PC-9 (cell line): ENCODE data around the gene ACSL4. TPM values are rescaled to one million over a fixed set of nuclear protein-coding genes. Genes with fewer than 3 reads are reported as not detected.

Experiments used
- Bru-seq: library from RNA; stranded (reverse); fragments of 400-500 nt; gene quantifications from one replicate; lab custom pipeline; 2021; lab: Mats Ljungman, UMichigan
- BruChase-seq, 2 experiments: library from RNA; stranded (reverse); fragments of 400-500 nt; gene quantifications; one replicate each; lab custom pipeline; 2021; lab: Mats Ljungman, UMichigan
- BruUV-seq: library from RNA; stranded (reverse); fragments of 400-500 nt; replicated peaks from 2 replicates; lab custom pipeline; 2021; lab: Mats Ljungman, UMichigan
- CTCF ChIA-PET: fragments of 300-600 bp; sonication (Branson Sonifier 250); formaldehyde crosslinking; loops from one replicate; lab custom pipeline; 2022; ENCODE audit warnings: antibody characterized with exemption; lab: Charles Lee
- POLR2A ChIA-PET: fragments of 300-600 bp; sonication (Branson Sonifier 250); formaldehyde crosslinking; loops from one replicate; lab custom pipeline; 2022; ENCODE audit warnings: antibody characterized with exemption; ENCODE audit not compliant: unreplicated experiment; lab: Charles Lee
- DNase-seq, 2 experiments: peaks; one replicate each; pipeline versions ENCODE4 v3.0.0 to v3.0.0-alpha.2; 2015 to 2022; ENCODE audit warnings: mixed read lengths in 1 of 2
- H2AFZ ChIP-seq: fragments of 200-600 bp; sonication (generic); 2 replicates; pipeline ENCODE4 v1.8.1; 2017; ENCODE audit warnings: antibody characterized with exemption
- H3F3A ChIP-seq: fragments of 200-600 bp; sonication (generic); 2 replicates; pipeline ENCODE4 v1.8.1; 2017; ENCODE audit warnings: antibody characterized with exemption, mild to moderate bottlenecking, low read depth; ENCODE audit not compliant: insufficient read depth
- H3K27ac ChIP-seq: fragments of 200-600 bp; sonication (generic); 2 replicates; pipeline ENCODE4 v1.6.1; 2016; ENCODE audit warnings: mixed run types
- H3K27me3 ChIP-seq: fragments of 200-600 bp; sonication (generic); 2 replicates; pipeline ENCODE4 v1.6.1; 2016; ENCODE audit warnings: low read depth, mixed run types; ENCODE audit not compliant: insufficient read depth
- H3K36me3 ChIP-seq: fragments of 200-600 bp; sonication (generic); 2 replicates; pipeline ENCODE4 v1.6.1; 2016; ENCODE audit warnings: low read depth, mixed run types
- H3K4me1 ChIP-seq: fragments of 200-600 bp; sonication (generic); replicated peaks from 2 replicates; pipeline ENCODE4 v1.6.1; 2016; ENCODE audit warnings: mixed run types; ENCODE audit not compliant: insufficient read depth
- H3K4me2 ChIP-seq: fragments of 200-600 bp; sonication (generic); 2 replicates; pipeline ENCODE4 v1.6.1; 2017; ENCODE audit warnings: mixed run types
- H3K4me3 ChIP-seq: fragments of 200-600 bp; sonication (generic); 2 replicates; pipeline ENCODE4 v1.6.1; 2016; ENCODE audit warnings: mixed run types
- H3K79me2 ChIP-seq: fragments of 200-600 bp; sonication (generic); 2 replicates; pipeline ENCODE4 v1.6.1; 2017; ENCODE audit warnings: low read depth, mixed run types
- H3K9me2 ChIP-seq: fragments of 200-600 bp; sonication (generic); 2 replicates; pipeline ENCODE4 v1.8.1; 2017; ENCODE audit warnings: mild to moderate bottlenecking; ENCODE audit not compliant: insufficient read depth
- H3K9me3 ChIP-seq: fragments of 200-600 bp; sonication (generic); 2 replicates; pipeline ENCODE4 v1.8.1; 2016; ENCODE audit warnings: low read depth; ENCODE audit not compliant: insufficient read depth
- H4K20me1 ChIP-seq: fragments of 200-600 bp; sonication (generic); 2 replicates; pipeline ENCODE4 v1.8.1; 2017; ENCODE audit not compliant: insufficient read depth
- EZH2 ChIP-seq: fragments of 200-600 bp; sonication (generic); IDR thresholded peaks from 2 replicates; pipeline ENCODE4 v1.8.0; 2017; ENCODE audit warnings: antibody characterized with exemption, low read depth
- intact Hi-C: fragments of 100-400 bp; cut with micrococcal nuclease; formaldehyde crosslinking; loops from one replicate; pipeline ENCODE4 v1.10.0; 2022; ENCODE audit not compliant: unreplicated experiment
- long read RNA-seq: library from polyadenylated mRNA; stranded (forward); transcript quantifications from one replicate; pipeline ENCODE4 v2.0.0, GENCODE V29; 2022
- total RNA-seq: library from RNA; stranded (reverse); gene quantifications from 2 replicates; pipeline ENCODE4 v1.2.3, GENCODE V29; 2021
- TF ChIP-seq, protein P1 (sequence below): fragments of 200-600 bp; sonication (generic); conservative IDR thresholded peaks from 2 replicates; pipeline ENCODE4 v1.6.1; 2017; ENCODE audit warnings: mixed run types, antibody characterized with exemption, mild to moderate bottlenecking, moderate library complexity

ACSL4 gene
- 78.6 and 81.1 TPM in 2 replicates for total RNA-seq
- Bru-seq, nascent RNA: percentile 91 among the genes with signal in this experiment
- BruChase-seq, experiment 1, labeled RNA remaining after a 2-hour chase: percentile 96 among the genes with signal in this experiment
- percentile 94 among the genes with signal in this experiment for BruChase-seq, experiment 2, labeled RNA remaining after a 6-hour chase
- long read RNA-seq, full-length matches to known transcripts: 3 of 62 reads
- long read RNA-seq, partial matches to known transcripts: 9 of 62 reads
- long read RNA-seq, other reads (novel, unspliced or antisense): 50 of 62 reads

DNA sequence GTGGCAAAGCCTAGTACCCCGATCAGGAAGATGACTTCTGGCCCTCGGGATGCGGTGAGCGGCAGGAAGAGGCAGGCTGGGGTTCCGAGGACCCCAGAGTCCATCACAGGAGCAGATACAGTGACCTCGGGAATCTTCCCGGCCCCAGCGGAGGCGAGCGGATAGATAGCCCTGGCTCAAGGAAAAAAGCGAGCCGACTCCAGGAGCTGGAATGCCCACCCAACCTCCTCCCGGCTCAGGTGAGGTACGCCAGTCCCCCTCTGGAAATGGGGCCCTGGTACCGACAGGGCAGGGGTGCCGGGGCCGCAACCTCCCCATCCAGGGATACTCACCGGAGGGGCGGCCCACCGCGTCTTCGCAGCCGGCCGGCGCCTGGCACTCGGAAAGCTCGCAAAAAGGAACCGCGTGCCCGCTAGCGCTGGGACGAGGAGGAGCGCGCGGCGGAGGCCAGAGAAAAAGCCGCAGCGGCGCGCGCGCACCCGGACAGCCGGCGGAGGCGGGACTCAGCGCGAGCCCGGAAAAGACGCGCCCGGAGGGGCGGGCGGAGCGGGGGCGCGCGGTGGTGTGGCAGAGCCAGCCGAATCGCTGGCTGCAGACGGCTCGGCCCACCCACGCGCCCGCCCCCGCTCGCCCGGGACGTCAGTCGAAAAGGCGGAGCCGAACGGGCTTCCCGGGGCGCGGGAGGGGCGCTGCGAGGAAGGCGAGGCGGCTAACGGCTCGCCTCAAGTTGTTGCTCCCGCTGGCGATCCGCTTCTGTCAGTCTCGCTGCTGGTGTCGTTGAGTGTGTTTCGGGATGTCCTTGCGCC is at the start of gene ACSL4:
ACSL4 (minus strand) TSS at position 451 of the 806 bp plus-strand sequence. CDS start 49,894 bp downstream, outside the sequence.
- H2AFZ ChIP-seq: peak within 1 kb of the TSS; percentile 98
- POLR2A ChIA-PET: interaction anchor here (0.6 to 0.9 kb wide), 5 partner anchors 8 to 1997 kb away, joined by 3 to 14 read pairs (median 3); no protein-coding TSS in a partner anchor

DNA sequence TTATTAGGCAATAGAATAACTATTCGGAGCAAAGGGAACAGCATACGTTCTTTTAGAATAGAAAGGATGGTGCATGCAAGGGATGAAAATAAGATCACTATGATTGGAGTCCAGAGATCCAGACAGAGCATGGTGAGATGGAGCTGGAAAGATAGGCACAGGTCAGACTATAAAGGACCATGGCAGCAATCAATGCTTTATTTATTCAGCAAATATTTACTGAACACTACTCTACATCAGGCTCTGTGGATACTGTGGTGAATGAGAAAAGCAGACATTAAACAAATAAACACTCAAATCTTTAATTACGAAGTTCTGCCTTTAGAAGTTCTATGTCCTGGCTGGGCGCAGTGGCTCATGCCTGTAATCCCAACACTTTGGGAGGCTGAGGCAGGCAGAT is 44.7 kb upstream of the ACSL4 start:
- no peak overlapping the region for H3K4me2 ChIP-seq
- no TSS peak for BruUV-seq
- intact Hi-C loops: no loop called here
- ChIA-PET CTCF (no interaction called here), POLR2A (interaction anchor here (0.6 to 0.7 kb wide), 2 partner anchors 18 to 403 kb away, joined by 3 read pairs; no protein-coding TSS in a partner anchor)
- no peaks in the 10 kb centered on the region for H3K79me2 ChIP-seq
- no peaks in the 10 kb centered on the region for H3K36me3 ChIP-seq
- no peaks in the 10 kb centered on the region for H3K27me3 ChIP-seq
- H3K9me3 ChIP-seq: no peaks in the 10 kb centered on the region
- TF ChIP-seq, protein P1, sequence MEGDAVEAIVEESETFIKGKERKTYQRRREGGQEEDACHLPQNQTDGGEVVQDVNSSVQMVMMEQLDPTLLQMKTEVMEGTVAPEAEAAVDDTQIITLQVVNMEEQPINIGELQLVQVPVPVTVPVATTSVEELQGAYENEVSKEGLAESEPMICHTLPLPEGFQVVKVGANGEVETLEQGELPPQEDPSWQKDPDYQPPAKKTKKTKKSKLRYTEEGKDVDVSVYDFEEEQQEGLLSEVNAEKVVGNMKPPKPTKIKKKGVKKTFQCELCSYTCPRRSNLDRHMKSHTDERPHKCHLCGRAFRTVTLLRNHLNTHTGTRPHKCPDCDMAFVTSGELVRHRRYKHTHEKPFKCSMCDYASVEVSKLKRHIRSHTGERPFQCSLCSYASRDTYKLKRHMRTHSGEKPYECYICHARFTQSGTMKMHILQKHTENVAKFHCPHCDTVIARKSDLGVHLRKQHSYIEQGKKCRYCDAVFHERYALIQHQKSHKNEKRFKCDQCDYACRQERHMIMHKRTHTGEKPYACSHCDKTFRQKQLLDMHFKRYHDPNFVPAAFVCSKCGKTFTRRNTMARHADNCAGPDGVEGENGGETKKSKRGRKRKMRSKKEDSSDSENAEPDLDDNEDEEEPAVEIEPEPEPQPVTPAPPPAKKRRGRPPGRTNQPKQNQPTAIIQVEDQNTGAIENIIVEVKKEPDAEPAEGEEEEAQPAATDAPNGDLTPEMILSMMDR: no peak
- TF ChIP-seq EZH2: no peak
- no peaks in the 10 kb centered on the region for H4K20me1 ChIP-seq
- H2AFZ ChIP-seq: no peak overlapping the region
- no peaks in the 10 kb centered on the region for H3K9me2 ChIP-seq
- no peaks in the 10 kb centered on the region for H3F3A ChIP-seq
- H3K4me3 ChIP-seq: no peak overlapping the region
- H3K4me1 ChIP-seq: peaks cover 18% of the 10 kb centered on the region
- no peak overlapping the region for H3K27ac ChIP-seq
- DNase-seq: no peak

More for the DNA sequence above, at the start of gene ACSL4:
- peak within 1 kb of the TSS; percentile 94 for H3K4me3 ChIP-seq
- BruUV-seq: no TSS peak
- no peaks in the 10 kb centered on the region for H3K27me3 ChIP-seq
- H3K79me2 ChIP-seq: peaks cover 49% of the 10 kb centered on the region
- H3K9me3 ChIP-seq: no peaks in the 10 kb centered on the region
- peaks cover 21% of the 10 kb centered on the region for H3K4me1 ChIP-seq
- DNase-seq: peak; percentile 78 to 93
- peak within 1 kb of the TSS; percentile 82 for H3K4me2 ChIP-seq
- H3K9me2 ChIP-seq: no peaks in the 10 kb centered on the region
- CTCF ChIA-PET: interaction anchor here (0.7 to 1.3 kb wide), 2 partner anchors 124 to 414 kb away, joined by 4 to 8 read pairs; no protein-coding TSS in a partner anchor
- H3K27ac ChIP-seq: peak within 1 kb of the TSS; percentile 47
- intact Hi-C loops: loop anchor here (2.0 to 5.0 kb wide), 2 partner anchors 28 to 679 kb away; no protein-coding TSS in a partner anchor
- TF ChIP-seq, protein P1: no peak
- TF ChIP-seq EZH2: no peak
- H3F3A ChIP-seq: peaks cover 12% of the 10 kb centered on the region; the same call in 1 of the 2 replicates
- H3K36me3 ChIP-seq: peaks cover 6% of the 10 kb centered on the region; the same call in 1 of the 2 replicates
- no peaks in the 10 kb centered on the region for H4K20me1 ChIP-seq

DNA sequence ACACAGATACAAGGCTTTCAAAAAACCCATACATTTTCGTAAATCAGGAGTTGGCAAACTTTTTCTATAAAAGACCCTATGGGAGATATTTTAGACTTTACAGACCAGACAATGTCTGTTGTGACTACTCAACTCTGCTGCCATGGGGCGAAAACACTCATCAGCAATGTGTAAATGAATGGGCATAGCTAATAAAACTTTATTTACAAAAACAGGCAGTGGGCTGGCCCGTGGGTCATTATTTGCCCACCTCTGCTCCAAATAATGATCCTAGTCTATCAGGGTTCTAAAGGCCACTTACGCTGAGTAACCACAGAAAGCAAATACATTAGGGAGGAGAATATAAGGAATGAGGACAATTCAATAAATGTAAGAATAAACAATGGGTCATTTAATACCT is 43.9 kb upstream of the ACSL4 start:
- H4K20me1 ChIP-seq: no peaks in the 10 kb centered on the region
- CTCF ChIA-PET: no interaction called here
- H3K27ac ChIP-seq: no peak overlapping the region
- POLR2A ChIA-PET: interaction anchor here (0.6 kb wide), 1 partner anchor 404 kb away, joined by 3 read pairs; no protein-coding TSS in a partner anchor
- H3F3A ChIP-seq: no peaks in the 10 kb centered on the region
- TF ChIP-seq EZH2: no peak
- TF ChIP-seq, protein P1: no peak
- H3K79me2 ChIP-seq: no peaks in the 10 kb centered on the region
- H3K4me2 ChIP-seq: no peak overlapping the region
- H2AFZ ChIP-seq: no peak overlapping the region
- no peaks in the 10 kb centered on the region for H3K27me3 ChIP-seq
- H3K9me3 ChIP-seq: no peaks in the 10 kb centered on the region
- DNase-seq: no peak
- H3K9me2 ChIP-seq: no peaks in the 10 kb centered on the region
- no peak overlapping the region for H3K4me3 ChIP-seq
- BruUV-seq: no TSS peak
- H3K4me1 ChIP-seq: peaks cover 18% of the 10 kb centered on the region
- no peaks in the 10 kb centered on the region for H3K36me3 ChIP-seq
- intact Hi-C loops: no loop called here
